Measurements from ENCODE around the gene IGSF10. TPM values are rescaled to one million over a fixed set of nuclear protein-coding genes. Genes with fewer than 3 reads are reported as not detected.
"Not testable (repeated sequence)": the region's sequence is repeated elsewhere in the genome, so short reads cannot be mapped to it uniquely, and the experiment has no call there.

Gene IGSF10, protein sequence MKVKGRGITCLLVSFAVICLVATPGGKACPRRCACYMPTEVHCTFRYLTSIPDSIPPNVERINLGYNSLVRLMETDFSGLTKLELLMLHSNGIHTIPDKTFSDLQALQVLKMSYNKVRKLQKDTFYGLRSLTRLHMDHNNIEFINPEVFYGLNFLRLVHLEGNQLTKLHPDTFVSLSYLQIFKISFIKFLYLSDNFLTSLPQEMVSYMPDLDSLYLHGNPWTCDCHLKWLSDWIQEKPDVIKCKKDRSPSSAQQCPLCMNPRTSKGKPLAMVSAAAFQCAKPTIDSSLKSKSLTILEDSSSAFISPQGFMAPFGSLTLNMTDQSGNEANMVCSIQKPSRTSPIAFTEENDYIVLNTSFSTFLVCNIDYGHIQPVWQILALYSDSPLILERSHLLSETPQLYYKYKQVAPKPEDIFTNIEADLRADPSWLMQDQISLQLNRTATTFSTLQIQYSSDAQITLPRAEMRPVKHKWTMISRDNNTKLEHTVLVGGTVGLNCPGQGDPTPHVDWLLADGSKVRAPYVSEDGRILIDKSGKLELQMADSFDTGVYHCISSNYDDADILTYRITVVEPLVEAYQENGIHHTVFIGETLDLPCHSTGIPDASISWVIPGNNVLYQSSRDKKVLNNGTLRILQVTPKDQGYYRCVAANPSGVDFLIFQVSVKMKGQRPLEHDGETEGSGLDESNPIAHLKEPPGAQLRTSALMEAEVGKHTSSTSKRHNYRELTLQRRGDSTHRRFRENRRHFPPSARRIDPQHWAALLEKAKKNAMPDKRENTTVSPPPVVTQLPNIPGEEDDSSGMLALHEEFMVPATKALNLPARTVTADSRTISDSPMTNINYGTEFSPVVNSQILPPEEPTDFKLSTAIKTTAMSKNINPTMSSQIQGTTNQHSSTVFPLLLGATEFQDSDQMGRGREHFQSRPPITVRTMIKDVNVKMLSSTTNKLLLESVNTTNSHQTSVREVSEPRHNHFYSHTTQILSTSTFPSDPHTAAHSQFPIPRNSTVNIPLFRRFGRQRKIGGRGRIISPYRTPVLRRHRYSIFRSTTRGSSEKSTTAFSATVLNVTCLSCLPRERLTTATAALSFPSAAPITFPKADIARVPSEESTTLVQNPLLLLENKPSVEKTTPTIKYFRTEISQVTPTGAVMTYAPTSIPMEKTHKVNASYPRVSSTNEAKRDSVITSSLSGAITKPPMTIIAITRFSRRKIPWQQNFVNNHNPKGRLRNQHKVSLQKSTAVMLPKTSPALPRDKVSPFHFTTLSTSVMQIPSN (N-terminal part only)
- 0.25 and 0.44 TPM in 2 replicates for total RNA-seq (2012; rRNA removed)

DNA sequence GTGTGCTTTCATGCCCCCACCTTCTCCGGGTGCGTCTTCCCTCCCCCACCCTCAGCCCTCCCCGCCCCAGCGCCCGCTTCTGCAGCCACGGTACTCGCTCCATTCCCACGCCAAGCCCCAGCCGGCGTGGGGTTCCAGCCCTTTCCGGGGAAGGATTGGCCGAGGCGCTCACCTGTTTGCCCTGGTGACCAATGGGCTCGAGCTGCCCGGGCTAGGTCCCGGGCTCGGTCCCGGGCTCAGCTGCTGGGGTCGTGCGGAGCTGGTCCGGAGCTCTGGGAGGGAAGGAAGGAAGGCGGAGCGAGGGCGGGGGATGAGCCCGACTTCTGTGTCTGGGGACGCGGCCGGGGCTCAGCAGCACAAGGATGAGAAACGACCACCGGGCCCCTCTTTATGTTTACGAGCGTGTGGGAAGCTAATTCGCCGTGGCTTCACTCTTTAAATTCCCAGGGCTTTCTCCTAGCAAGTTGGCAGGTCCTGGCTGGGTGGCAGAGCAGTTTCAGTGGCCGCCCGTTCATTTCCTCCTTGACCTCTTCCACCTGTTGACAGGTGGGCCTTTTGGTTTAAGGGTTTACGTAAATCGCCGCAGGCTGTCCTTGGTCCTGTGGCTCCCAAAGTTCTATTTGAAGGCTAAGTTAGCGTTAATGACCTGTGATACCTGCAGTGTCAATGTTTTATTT lies at the start of gene IGSF10:
TSS of gene IGSF10 (minus strand) at position 288 of the 677 bp plus-strand sequence. CDS start 2,352 bp downstream, outside the sequence.
- Histone ChIP-seq H3K9ac (ENCODE audit: low read depth, low read length) (no peak within 1 kb of the TSS), H3K4me3 (ENCODE audit: low read length) (peak within 1 kb of the TSS; percentile 70), H3K36me3 (ENCODE audit: insufficient read depth, low read length) (no peaks in the 10 kb centered on the region), H3K9me3 (replicated peaks; ENCODE audit: low read length) (no peaks in the 10 kb centered on the region), H3K4me1 (ENCODE audit: control insufficient read depth, insufficient read depth, low read length) (no peaks in the 10 kb centered on the region), H3K27me3 (ENCODE audit: control insufficient read depth, insufficient read depth, low read length) (peaks cover 36% of the 10 kb centered on the region), H3K4me2 (ENCODE audit: low read length) (peak within 1 kb of the TSS; percentile 90)

DNA sequence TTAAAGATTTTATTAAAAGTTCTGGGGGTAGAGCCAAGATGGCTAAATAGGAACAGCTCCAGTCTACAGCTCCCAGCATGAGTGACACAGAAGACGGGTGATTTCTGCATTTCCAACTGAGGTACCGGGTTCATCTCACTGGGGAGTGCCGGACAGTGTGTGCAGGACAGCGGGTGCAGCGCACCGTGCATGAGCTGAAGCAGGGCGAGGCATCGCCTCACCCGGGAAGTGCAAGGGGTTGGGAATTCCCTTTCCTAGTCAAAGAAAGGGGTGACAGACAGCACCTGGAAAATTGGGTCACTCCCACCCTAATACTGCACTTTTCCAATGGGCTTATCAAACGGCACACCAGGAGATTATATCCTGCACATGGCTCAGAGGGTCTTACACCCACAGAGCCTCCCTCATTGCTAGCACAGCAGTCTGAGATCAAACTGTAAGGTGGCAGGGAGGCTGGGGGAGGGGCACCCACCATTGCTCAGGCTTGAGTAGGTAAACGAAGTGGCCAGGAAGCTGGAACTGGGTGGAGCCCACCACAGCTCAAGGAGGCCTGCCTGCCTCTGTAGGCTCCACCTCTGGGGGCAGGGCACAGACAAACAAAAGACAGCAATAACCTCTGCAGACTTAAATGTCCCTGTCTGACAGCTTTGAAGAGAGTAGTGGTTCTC lies 48.7 kb upstream of the IGSF10 start:
- not testable (repeated sequence) for H3K9me3 ChIP-seq (replicated peaks; ENCODE audit: low read length); H3K27me3 ChIP-seq (ENCODE audit: control insufficient read depth, insufficient read depth, low read length); H3K4me1 ChIP-seq (ENCODE audit: control insufficient read depth, insufficient read depth, low read length); H3K4me3 ChIP-seq (ENCODE audit: low read length); H3K4me2 ChIP-seq (ENCODE audit: low read length); H3K9ac ChIP-seq (ENCODE audit: low read depth, low read length); H3K36me3 ChIP-seq (ENCODE audit: insufficient read depth, low read length)

DNA sequence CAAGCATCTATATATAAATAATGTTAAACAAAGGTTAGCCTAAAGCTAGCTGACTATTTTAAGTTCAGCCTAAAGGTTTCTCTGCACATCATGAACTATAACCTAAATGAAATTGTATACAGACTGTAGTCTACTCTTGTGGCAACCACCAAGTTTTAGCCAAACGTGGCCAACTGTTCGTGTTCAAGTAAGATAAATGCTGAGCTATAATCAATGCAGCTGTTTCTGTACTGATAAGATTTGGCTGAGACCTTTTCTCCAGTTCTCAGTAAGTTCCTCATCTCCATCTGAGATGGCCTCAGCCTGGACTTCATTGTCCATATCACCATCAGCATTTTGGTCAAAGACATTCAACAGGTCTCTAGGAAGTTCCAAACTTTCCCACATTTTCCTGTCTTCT lies 43.7 kb upstream of the IGSF10 start:
- no peak overlapping the region for H3K4me2 ChIP-seq (ENCODE audit: low read length)
- H3K36me3 ChIP-seq (ENCODE audit: insufficient read depth, low read length): no peaks in the 10 kb centered on the region
- H3K4me1 ChIP-seq (ENCODE audit: control insufficient read depth, insufficient read depth, low read length): no peaks in the 10 kb centered on the region
- H3K4me3 ChIP-seq (ENCODE audit: low read length): no peak overlapping the region
- H3K9me3 ChIP-seq (replicated peaks; ENCODE audit: low read length): no peaks in the 10 kb centered on the region
- H3K27me3 ChIP-seq (ENCODE audit: control insufficient read depth, insufficient read depth, low read length): no peaks in the 10 kb centered on the region
- no peak overlapping the region for H3K9ac ChIP-seq (ENCODE audit: low read depth, low read length)

DNA sequence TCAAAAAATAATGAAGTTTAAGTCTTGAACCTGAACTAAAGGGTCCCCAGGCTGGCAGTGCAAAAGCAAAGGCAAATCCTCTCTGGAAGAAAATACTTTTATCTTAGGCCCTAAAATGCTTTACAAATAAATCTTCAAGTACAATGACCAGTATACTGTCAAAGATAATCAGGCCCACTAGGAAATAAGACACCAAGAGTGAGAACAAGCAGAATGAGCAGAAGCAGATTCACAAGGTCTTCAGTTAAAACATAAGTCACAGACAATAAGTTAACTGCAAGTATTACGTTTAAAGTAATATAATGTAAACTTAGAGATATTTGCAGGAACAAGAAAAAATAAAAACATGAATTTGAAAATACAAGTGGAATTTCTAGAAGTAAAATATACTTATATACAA lies 42.2 kb upstream of the IGSF10 start:
- Histone ChIP-seq H3K4me2 (ENCODE audit: low read length) (no peak overlapping the region), H3K27me3 (ENCODE audit: control insufficient read depth, insufficient read depth, low read length) (no peaks in the 10 kb centered on the region), H3K36me3 (ENCODE audit: insufficient read depth, low read length) (no peaks in the 10 kb centered on the region), H3K4me1 (ENCODE audit: control insufficient read depth, insufficient read depth, low read length) (no peaks in the 10 kb centered on the region), H3K9ac (ENCODE audit: low read depth, low read length) (no peak overlapping the region), H3K9me3 (replicated peaks; ENCODE audit: low read length) (no peaks in the 10 kb centered on the region), H3K4me3 (ENCODE audit: low read length) (no peak overlapping the region)

DNA sequence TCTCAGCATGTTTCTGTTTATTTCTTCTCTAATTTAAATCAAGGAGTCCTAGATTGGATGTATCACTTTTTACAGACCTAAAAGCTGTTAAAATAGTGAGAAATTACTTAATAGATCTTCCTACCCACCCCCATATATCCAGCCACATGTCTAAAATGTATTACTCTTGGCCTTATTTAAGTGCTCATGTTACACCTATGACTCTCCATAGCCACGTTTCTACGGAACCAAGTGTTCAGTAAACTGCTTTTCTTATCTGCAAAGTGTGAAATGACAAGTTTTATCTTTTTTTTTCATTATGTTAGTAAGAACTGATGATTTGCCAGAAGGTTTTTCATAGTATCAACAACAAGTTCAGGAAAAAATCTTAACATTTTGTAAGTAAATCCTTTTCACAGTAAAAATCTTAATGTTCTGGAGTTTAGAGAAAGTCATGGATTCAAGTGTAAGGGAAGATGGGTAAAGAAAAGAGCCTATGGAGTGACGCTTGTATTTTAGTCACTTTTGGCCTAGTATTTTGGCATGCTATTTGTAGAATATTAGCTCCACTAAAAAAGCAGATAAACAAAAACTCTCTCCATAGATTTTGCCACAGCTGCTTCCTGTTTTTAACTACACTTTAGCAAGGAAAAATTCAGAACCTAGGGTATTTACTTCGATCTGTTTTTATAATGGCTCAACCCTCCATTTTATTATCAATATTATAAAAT lies 41.2 kb upstream of the IGSF10 start:
- Histone ChIP-seq H3K27me3 (ENCODE audit: control insufficient read depth, insufficient read depth, low read length) (no peaks in the 10 kb centered on the region), H3K4me2 (ENCODE audit: low read length) (no peak overlapping the region), H3K4me3 (ENCODE audit: low read length) (no peak overlapping the region), H3K36me3 (ENCODE audit: insufficient read depth, low read length) (no peaks in the 10 kb centered on the region), H3K4me1 (ENCODE audit: control insufficient read depth, insufficient read depth, low read length) (no peaks in the 10 kb centered on the region), H3K9ac (ENCODE audit: low read depth, low read length) (no peak overlapping the region), H3K9me3 (replicated peaks; ENCODE audit: low read length) (no peaks in the 10 kb centered on the region)

DNA sequence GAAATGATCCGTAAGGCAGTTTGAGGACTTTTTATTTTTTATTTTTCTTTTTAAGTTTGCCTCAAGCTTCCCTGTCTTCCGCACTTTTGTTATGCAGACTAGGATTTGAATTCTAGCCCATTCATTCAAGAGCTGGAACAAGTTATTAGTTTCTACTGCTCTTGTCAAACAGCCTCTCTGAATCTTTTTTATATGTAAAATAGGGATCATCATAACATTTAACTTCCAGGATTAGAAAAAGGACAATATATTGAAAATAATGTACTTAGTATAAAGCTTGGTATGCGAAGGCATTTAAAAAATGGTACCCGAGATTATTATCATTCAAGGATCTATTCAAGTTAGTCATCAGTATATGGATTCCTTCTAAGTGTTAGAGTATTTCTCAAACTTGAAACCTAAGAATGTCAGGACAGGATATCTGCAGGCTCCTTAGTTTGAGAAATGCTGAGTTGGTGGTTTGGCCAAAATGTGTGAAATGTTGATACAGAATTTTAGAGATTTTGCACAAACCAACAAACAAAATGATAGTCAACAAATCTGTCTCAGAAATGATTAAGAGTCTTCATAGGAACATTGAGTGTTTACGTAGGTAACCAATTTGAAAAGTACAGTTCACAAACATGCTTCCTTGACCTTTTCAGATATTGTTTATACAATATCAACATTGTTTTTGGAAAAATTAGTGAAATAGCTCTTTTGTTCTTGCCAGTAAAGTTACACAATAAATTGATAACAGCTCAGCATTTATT lies 40.5 kb upstream of the IGSF10 start:
- Histone ChIP-seq H3K4me3 (ENCODE audit: low read length) (no peak overlapping the region), H3K4me2 (ENCODE audit: low read length) (no peak overlapping the region), H3K4me1 (ENCODE audit: control insufficient read depth, insufficient read depth, low read length) (no peaks in the 10 kb centered on the region), H3K27me3 (ENCODE audit: control insufficient read depth, insufficient read depth, low read length) (no peaks in the 10 kb centered on the region), H3K9me3 (replicated peaks; ENCODE audit: low read length) (no peaks in the 10 kb centered on the region), H3K36me3 (ENCODE audit: insufficient read depth, low read length) (no peaks in the 10 kb centered on the region), H3K9ac (ENCODE audit: low read depth, low read length) (no peak overlapping the region)

DNA sequence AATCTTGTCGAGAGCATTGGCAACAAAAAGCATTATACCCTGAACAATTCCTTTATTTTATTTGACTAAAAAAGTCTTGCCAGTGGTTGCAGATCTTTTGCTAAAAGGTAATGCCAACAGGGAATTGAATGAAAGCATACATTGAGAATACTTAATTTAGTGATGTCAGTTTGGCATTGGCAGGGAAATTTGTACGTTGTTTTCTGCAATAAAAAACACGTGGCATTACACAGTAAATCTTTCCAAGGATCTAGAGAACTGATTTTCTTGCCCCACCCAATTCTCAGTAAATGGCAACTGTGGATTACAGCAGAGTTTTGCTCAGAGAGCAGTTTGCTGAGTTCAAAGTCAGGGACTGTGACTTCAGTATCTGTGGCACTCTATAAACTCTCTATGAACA lies 38.3 kb upstream of the IGSF10 start:
- Histone ChIP-seq H3K4me2 (ENCODE audit: low read length) (no peak overlapping the region), H3K9me3 (replicated peaks; ENCODE audit: low read length) (no peaks in the 10 kb centered on the region), H3K4me3 (ENCODE audit: low read length) (no peak overlapping the region), H3K36me3 (ENCODE audit: insufficient read depth, low read length) (no peaks in the 10 kb centered on the region), H3K4me1 (ENCODE audit: control insufficient read depth, insufficient read depth, low read length) (no peaks in the 10 kb centered on the region), H3K27me3 (ENCODE audit: control insufficient read depth, insufficient read depth, low read length) (no peaks in the 10 kb centered on the region), H3K9ac (ENCODE audit: low read depth, low read length) (no peak overlapping the region)

DNA sequence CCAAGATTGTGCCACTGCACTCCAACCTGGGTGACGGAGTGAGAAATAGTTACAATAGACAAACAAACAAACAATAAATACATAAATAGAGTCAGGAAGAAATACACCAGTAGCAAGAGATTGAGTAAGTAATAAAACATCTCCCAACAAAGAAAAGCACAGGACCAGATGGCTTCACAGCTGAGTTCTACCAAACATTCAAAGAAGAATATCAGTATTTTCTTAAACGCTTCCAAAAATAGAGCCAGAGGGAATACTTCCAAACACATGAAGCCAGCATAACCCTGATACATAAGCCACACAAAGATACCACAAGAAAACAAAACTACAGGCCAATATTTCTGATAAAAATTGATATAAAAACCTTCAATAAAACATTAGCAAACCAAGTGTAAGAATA lies 30.7 kb upstream of the IGSF10 start:
- no peak overlapping the region for H3K4me2 ChIP-seq (ENCODE audit: low read length)
- H3K36me3 ChIP-seq (ENCODE audit: insufficient read depth, low read length): no peaks in the 10 kb centered on the region
- no peak overlapping the region for H3K9ac ChIP-seq (ENCODE audit: low read depth, low read length)
- no peaks in the 10 kb centered on the region for H3K4me1 ChIP-seq (ENCODE audit: control insufficient read depth, insufficient read depth, low read length)
- no peaks in the 10 kb centered on the region for H3K27me3 ChIP-seq (ENCODE audit: control insufficient read depth, insufficient read depth, low read length)
- no peaks in the 10 kb centered on the region for H3K9me3 ChIP-seq (replicated peaks; ENCODE audit: low read length)
- H3K4me3 ChIP-seq (ENCODE audit: low read length): no peak overlapping the region

DNA sequence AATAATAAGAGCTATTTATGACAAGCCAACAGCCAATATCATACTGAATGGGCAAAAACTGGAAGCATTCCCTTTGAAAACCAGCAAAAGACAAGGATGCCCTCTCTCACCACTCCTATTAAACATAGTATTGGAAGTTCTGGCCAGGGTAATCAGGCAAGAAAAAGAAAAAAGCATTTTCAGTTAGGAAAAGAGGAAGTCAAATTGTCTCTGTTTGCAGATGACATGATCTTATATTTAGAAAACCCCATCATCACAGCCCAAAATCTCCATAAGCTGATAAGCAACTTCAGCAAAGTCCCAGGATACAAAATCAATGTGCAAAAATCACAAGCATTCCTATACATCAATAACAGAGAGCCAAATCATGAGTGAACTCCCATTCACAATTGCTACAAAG lies 27.0 kb upstream of the IGSF10 start:
- H3K36me3 ChIP-seq (ENCODE audit: insufficient read depth, low read length); H3K4me2 ChIP-seq (ENCODE audit: low read length); H3K9ac ChIP-seq (ENCODE audit: low read depth, low read length); H3K9me3 ChIP-seq (replicated peaks; ENCODE audit: low read length); H3K4me1 ChIP-seq (ENCODE audit: control insufficient read depth, insufficient read depth, low read length); H3K4me3 ChIP-seq (ENCODE audit: low read length); H3K27me3 ChIP-seq (ENCODE audit: control insufficient read depth, insufficient read depth, low read length): not testable (repeated sequence)
